HG03139 (cell line): ENCODE measurements around the gene LALBA.
"Not testable (repeated sequence)": the region's sequence is repeated elsewhere in the genome, so short reads cannot be mapped to it uniquely, and the experiment has no call there.

Source experiments
- ATAC-seq: cut with Tn5 transposase; IDR thresholded peaks from one replicate; pipeline ENCODE4 v1.9.1; 2021; ENCODE audit not compliant: unreplicated experiment

The LALBA gene

GRCh38 chr12:48532601-48533000, 37.2 kb downstream of the LALBA start:
- ATAC-seq = no peak

- no peak for ATAC-seq
These were observed 41.8 kb downstream of the LALBA start for GRCh38 chr12:48527891-48528670.

- ATAC-seq = no peak
These were observed 44.5 kb downstream of the LALBA start, which contains the start of gene OR8S1 for GRCh38 chr12:48525332-48525731. OR8S1 (plus strand) TSS chr12:48525632; CDS start chr12:48525632, 0 bp downstream.

- not testable (repeated sequence) for ATAC-seq
These were observed 49.5 kb downstream of the LALBA start for GRCh38 chr12:48520381-48520780.
